T-helper 2 cell treated with Interferon-gamma antibody and Interleukin-4, amounts not matched to agents 100 ng/mL and 5 ng/mL, for 36 hours (primary cell): Measurements from ENCODE around the gene MYT1. TPM values are rescaled to one million over a fixed set of nuclear protein-coding genes. Genes with fewer than 3 reads are reported as not detected.

Experiments
- intact Hi-C: fragments of 100-400 bp; cut with micrococcal nuclease; formaldehyde crosslinking; loops from one replicate; pipeline ENCODE4 v1.15.1; 2023
- total RNA-seq: library from RNA; stranded (reverse); gene quantifications from 2 replicates; pipeline ENCODE4 v1.2.3, GENCODE V29; 2022

Gene MYT1
- total RNA-seq, 1 donor from 2014 or later: not detected

GRCh38 chr20:64244281-64244805 lies 80.1 kb downstream of the MYT1 start:
- intact Hi-C loops: no loop called here

- intact Hi-C loops: no loop called here
Measured at GRCh38 chr20:64244870-64245603, 80.8 kb downstream of the MYT1 start.

DNA sequence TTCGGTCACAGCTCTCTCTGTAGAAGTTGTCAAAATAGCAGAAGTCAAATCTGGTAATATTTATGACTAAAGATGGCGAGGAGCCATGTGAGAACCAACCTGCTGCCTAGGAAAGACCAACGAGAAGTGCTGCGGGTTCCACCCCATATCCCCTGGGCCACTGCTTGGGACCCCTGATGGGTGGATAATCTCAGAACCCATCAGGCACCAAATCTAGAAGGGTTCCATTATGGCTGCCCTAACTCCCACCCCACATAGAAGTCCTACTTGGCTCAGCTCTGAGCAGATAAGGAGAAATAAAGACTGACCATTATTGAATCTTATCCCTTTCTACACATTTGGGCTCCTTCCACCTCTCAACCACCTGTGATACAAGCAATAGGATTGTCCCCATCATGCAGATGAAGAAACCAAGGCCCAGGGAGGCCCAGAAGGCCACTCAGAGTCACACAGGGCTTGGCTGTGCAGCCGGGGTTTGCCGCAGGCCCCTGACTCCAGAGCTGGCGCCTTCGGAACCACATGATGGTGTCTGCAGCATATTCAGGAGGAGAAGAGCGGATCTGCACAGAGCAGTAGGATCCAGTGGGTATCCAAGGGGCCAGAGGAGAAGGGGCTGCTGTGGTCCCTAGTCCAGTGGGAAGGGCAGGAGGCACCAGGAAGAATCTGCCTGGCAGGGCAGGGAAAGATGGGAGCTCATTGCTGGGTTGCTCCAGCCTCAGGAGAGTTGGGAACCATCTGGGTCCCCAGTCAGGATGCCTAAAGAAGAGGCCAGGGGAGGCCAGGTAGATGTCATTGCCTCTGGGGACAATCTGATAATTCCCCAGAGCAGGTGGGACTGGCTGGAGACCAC lies 81.7 kb downstream of the MYT1 start:
- intact Hi-C loops: no loop called here

GRCh38 chr20:64246616-64247306 lies 82.5 kb downstream of the MYT1 start:
- intact Hi-C loops: no loop called here

GRCh38 chr20:64247307-64247618 lies 83.0 kb downstream of the MYT1 start:
- intact Hi-C loops: no loop called here

GRCh38 chr20:64247970-64248841 lies 84.0 kb downstream of the MYT1 start:
- intact Hi-C loops: no loop called here

GRCh38 chr20:64250027-64250426 lies 85.8 kb downstream of the MYT1 start:
- intact Hi-C loops: no loop called here

DNA sequence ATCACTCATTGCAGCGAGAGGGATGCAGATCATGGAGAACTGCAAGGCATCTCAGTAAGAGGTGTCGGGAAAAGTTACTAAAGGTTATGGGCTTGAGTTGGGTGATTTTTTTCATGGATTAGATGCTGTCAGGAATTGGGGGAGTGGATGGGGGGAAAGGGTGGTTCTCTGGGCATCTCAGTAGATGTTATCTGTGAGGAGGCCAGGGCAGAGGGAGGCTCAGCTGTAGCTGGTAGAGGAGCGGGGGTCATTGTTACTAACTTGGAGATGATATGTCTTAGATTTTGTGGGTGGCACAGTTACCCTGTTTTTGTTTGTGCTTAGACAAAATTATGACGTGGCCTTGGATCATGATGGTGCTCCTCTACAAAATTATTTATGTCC lies 88.7 kb downstream of the MYT1 start:
- intact Hi-C loops: no loop called here

DNA sequence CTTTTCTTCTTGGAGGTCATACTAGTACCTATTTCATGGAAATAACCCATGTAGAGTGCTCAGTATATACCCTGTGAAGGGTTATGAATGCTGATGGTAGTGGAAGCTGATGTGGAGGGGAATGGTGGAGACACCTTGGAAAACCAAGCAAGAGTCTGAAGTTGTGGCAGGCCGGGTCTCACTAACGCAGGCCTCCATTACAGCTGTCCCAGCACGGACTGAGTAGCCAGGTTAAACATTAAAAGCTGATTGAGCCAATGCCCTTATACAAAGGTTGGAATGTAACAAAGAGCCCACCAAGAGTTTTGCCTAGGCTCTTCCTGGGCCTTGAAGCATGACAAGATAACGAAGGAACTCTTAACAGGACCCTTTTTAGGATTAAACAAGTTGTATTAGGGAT lies 89.2 kb downstream of the MYT1 start:
- intact Hi-C loops: no loop called here

DNA sequence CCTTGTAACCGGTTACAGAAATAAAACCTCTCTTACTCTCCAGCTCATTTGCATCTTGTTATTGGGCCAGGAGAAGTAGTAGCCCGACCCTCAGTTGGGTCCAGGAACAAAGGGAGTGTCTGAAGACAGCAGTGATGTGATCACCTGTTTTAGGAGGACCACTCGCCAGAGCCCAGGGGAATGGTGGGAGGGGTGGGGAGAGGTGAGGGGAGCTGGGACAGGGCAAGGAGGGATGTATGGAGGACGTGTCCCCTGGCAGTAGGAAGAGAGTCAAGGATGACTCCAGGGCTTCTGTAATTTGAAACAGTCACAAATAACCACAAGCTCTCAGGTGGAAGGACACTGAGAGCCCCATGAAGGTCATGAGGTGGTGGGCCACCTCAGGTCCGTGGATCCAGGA lies 89.9 kb downstream of the MYT1 start:
- intact Hi-C loops: no loop called here

DNA sequence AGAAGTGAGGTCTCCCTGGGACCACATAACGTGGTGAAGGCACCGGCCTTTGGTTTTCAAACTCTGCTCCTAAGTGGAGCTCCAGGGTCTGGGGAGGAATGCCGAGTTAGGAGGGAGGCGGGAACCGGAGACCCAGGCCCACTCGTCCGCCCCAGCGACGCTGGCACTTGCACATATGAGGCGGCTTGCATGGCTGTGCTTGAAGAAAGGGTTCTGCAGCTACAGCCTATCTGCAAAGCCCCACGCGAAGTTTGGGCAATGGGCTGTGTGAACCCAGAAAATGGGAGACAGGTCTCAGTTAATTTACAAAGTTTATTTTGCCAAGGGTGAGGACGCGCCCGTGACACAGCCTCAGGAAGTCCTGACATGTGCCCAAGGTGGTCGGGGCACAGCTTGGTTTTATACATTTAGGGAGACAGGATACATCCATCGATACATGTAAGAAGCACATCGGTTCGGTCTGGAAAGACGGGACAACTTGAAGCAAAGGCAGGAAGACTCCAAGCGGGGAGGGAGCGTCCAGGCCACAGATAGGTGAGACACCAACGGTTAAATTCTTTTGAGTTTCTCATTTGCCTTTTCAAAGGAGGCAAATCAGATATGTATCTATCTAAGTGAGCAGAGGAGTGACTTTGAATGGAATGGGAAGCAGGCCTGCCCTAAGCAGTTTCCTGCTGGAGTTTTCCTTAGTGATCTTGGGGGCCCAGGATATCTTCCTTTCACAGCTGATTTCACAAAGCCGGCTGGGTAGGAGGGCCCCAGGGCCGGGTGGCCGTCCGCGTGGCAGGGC lies 90.5 kb downstream of the MYT1 start:
- intact Hi-C loops: no loop called here

DNA sequence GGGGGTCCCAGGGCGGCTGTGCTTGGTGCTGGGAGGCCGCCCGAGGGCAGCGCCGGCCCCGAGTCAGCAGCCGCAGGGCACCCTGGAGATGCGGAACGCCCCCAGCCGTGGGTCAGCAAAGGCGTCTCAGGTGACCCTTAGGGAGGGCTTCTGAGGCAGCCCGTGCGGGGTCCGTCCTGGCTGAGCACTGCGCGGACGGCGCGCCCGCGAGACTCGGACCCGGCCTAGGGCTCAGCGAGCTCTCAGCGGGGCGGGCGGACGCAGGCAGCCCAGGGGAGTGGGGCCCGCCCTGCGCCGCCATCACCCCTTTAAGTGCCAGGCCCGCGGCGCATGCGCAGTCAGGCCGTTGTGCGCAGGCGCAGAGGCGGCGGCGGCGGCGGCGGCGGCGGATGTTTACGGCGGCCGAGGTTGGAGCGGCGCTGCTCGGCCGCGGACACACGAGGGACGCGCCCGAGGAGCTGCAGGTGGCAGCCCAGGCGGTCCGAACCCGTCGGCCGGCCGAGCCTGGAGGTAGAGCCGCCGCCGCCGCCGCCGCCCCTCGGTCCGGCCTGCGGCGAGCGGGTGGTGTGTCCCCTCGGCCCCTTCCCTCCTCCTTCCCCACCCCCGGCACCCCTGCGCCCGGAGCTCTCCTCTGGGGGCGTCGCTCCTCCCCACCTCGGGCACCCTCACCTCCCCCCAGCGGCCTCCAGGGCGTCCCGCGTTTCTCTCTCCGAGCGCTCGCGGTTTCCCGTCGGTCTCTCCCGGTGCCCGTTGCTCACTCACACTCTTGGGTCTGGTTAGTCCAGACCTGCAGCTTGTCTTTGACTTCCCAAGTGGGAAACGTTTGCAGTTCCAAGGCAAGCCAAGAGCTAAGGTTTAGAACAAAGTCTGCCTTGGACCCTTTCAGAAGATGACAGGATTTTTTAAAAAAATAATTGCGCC lies 91.4 kb downstream of the MYT1 start, which contains the start of gene PCMTD2:
Gene PCMTD2 (plus strand): TSS at position 388 of the 921 bp plus-strand sequence. CDS start 4,218 bp downstream, outside the sequence.
- intact Hi-C loops: no loop called here

DNA sequence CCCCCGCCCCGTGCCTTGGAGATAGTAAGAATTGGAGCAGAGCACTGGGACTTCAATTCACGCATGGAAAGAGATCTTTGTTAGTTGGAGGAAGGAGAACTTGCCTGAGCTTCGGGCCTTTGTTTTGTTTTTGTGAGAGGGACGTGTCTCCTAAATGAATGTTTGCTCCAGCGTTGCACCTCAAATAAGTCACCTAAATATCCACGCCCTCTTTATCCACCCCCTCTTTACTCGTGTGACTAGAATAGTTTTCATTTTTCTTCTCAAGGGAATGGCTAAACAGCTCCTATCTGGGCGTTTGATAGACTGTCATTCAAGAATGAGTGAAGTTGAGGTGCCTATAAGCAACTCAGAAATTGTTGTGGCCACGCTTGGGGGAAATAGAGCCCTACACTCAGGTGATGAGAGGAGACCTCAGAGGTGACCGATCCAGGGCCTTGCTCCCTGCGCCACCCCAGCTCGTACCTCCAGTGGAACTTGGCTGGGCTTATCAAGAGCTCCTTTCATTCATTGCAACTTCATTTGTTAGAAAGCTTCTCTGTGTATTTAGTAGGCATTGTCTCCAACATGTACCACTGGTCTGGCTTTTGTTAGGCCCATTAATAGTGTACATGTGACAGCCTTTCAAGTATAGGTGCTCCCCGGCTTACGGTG lies 92.2 kb downstream of the MYT1 start:
- intact Hi-C loops: no loop called here

DNA sequence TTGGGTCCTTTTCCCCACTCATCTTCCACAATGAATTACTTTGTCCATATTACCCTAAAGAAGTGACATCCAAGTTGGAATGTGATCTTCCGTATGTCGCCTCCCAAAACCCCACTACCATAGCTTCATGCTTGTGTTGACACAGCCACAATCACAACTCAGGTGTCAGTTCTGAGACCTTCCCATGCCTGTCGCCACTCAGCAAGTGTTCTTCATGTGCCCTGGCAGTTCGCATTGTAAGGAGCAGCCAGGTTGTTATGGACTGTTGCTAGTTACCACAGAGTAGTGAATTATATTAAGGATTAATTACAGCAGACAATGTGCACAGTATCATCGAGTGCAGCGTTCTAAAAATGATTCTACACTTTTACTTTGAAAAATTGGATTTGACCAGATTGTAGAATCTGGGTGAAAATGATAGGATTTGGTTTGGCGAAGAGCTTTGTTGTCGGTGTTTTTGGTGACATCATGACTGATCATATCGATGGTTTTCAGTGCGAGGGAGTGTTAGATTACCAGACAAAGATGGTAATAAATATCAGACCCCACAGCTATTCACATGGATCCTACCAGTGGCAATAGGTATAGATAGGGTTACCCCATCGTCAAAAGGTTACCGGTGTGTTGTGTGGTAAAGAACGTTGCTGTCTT lies 93.0 kb downstream of the MYT1 start:
- intact Hi-C loops: no loop called here

DNA sequence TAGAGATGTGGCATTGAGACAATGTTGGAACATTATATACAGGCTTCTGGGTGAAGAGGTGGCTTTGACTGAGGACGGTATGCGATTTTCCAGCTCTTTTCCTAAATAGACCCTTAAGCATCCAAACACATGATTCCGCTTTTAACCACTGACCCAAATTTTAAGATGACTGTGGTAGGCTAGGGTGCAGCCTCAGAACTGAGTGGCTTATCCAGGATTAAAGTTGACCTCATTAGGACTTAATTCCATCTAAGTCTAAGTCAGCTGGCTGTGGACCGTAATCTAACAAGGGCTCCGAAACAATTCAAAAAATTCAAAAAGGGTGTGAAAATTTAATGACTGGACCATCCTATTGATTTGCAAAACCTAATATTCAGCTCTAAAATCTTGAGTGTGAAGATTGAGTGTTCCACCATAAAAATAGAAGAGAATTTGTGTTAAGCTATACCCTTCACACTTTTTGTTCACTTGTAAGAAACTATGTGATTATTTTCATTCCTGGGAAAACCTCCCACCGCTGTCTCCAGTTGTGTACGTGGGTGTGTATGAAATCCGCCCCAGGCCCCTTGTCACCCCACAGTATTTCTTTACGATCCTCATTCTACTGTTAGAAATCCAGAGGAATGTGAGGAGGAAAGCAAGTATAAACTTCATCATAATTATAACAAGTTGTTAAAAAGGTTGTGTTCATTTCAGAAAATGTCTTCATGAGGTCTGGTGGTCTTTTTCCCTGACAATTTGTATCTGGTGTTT lies 94.0 kb downstream of the MYT1 start:
- intact Hi-C loops: no loop called here

DNA sequence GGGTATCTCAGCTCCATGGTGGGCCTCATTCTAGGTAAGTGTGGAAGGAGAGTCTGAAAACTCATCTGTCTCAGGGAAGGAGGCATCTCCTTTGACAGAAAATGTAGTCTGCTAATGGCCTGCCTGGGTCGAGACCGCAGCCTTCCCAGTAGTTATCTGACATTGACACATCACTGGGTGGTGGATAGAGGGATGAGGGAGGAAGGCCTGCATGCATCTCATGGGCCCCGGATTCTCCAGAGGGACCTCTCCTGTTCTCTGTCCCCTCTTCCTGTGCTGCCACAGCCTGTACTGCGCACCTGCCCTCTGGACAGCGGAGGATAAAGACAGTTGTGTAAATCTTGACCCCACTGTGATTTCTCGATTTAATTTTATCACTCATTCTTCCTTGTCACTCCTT lies 96.0 kb downstream of the MYT1 start:
- intact Hi-C loops: no loop called here

GRCh38 chr20:64261138-64261537 lies 96.9 kb downstream of the MYT1 start:
- intact Hi-C loops: no loop called here
